ENCODE data around the gene ABCC1.
"Not testable (repeated sequence)": the region's sequence is repeated elsewhere in the genome, so short reads cannot be mapped to it uniquely, and the experiment has no call there.

ABCC1 gene

GRCh38 chr16:15946257-15947044 is 3.0 kb upstream of the ABCC1 start:
- no peak for DNase-seq (ENCODE audit: low read depth, low spot score)

- DNase-seq (ENCODE audit: low read depth, low spot score): no peak
Measured at GRCh38 chr16:15947983-15948509, 1.4 kb upstream of the ABCC1 start.

DNA sequence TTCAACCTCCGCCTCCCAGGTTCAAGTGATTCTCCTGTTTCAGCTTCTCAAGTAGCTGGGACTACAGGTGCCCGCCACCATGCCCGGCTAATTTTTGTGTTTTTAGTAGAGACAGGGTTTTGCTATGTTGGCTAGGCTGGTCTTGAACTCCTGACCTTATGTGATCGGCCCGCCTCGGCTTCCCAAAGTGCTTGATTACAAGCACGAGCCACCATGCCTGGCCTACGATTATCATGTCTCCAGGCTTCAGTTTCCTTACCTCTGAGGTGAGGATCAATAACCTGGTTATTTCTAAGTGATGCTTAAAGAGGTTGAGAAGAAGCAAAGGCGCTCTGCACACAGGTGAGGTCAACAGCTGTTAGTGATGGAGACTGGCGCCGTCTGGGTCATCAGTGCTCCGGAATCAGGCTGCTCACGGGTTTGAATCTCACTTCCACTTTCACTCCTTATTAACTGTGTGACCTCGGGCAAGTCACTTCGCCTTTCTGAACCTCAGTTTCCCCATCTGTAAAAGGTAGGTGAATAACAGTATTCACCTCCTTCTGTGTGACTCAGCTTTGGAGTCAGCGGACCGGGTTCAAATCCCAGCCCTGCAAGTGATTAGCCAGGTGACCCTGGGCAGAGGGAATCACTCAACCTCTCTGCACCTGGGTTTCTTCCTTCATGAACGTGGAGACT is 745 bp upstream of the ABCC1 start:
- DNase-seq (ENCODE audit: low read depth, low spot score): no peak

DNA sequence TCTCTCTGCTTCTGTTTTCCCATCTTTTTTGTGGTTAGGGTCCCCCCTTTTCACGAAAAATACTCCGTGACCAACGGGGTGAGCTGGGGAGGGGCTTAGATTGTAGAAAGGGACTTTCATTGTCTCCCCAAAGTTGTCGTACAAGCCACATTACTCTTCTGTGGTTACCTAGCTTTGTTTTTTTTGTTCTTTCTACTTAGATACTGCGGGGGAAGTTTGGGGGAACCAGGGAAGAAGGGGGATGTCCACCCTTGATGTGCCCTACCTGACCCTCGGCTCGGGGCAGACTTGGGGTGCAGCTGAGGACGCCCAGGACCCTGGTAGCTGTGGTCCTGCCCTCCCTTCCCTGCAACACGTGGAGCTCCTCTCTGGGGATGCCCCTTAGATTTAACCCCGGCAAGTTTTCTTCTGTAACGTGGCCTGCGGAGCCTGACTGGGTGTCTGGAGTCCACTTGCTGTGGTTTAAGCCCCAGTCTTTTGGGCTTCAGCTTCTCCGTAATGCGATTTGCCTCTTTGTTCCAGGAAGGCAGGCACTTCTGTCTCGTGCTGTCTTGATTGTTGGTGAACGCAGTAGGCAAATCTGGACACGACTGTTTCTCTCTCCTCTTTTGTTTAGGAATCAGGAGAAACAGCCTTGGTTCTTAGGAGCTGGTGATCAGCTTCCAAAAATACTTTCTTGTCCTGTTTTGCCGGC is 892 bp downstream of the ABCC1 start:
- DNase-seq (ENCODE audit: low read depth, low spot score): no peak

DNA sequence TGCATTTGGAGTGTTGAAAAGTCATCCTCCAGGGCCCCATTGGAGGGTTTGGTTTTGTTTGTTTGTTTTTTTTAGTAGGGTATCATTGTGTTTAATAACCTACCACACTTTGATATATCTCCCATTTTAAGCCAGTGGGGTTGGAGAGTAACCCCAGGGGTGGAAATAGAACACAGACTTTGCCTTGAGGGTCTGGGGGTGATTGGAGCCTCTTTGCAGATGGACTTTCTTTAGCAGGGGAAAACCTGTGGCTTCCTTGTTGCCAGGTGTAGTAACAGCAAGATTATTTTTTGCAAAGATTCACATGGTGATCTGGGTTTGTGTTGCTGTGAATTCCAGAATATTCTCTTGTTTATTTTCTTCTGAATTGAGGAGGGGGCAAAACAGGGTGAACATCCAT is 1.5 kb downstream of the ABCC1 start:
- DNase-seq (ENCODE audit: low read depth, low spot score): no peak

- no peak for DNase-seq (ENCODE audit: low read depth, low spot score)
Measured at GRCh38 chr16:15951852-15952251, 2.4 kb downstream of the ABCC1 start.

GRCh38 chr16:15952265-15952711 is 2.9 kb downstream of the ABCC1 start:
- no peak for DNase-seq (ENCODE audit: low read depth, low spot score)

- DNase-seq (ENCODE audit: low read depth, low spot score): no peak
Measured at GRCh38 chr16:15953477-15953876, 4.1 kb downstream of the ABCC1 start.

- no peak for DNase-seq (ENCODE audit: low read depth, low spot score)
Measured at GRCh38 chr16:15953929-15954813, 4.8 kb downstream of the ABCC1 start.

GRCh38 chr16:15954814-15955151 is 5.4 kb downstream of the ABCC1 start:
- no peak for DNase-seq (ENCODE audit: low read depth, low spot score)

DNA sequence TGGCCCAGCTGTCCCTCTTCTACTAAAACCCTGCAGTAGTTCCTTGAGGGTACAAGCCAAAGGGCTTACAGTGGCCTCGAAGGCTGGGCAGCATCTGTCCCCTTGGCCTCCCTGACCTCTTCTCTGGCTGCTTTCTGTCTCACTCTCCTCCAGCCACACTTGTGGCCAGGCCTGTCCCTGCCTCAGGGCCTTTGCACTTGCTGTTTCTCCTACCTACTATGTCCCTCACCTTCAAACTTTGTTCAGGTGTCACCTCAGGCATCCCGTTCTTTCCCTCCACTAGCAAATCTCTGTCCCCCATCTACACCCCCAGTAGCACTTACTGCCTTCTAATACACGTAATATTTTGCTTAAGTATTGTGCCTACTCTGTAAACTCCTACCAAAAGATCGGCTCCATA is 6.0 kb downstream of the ABCC1 start:
- no peak for DNase-seq (ENCODE audit: low read depth, low spot score)

GRCh38 chr16:15956106-15956505 is 6.7 kb downstream of the ABCC1 start:
- DNase-seq (ENCODE audit: low read depth, low spot score): not testable (repeated sequence)

- DNase-seq (ENCODE audit: low read depth, low spot score): no peak
Measured at GRCh38 chr16:15958703-15959348, 9.4 kb downstream of the ABCC1 start.

DNA sequence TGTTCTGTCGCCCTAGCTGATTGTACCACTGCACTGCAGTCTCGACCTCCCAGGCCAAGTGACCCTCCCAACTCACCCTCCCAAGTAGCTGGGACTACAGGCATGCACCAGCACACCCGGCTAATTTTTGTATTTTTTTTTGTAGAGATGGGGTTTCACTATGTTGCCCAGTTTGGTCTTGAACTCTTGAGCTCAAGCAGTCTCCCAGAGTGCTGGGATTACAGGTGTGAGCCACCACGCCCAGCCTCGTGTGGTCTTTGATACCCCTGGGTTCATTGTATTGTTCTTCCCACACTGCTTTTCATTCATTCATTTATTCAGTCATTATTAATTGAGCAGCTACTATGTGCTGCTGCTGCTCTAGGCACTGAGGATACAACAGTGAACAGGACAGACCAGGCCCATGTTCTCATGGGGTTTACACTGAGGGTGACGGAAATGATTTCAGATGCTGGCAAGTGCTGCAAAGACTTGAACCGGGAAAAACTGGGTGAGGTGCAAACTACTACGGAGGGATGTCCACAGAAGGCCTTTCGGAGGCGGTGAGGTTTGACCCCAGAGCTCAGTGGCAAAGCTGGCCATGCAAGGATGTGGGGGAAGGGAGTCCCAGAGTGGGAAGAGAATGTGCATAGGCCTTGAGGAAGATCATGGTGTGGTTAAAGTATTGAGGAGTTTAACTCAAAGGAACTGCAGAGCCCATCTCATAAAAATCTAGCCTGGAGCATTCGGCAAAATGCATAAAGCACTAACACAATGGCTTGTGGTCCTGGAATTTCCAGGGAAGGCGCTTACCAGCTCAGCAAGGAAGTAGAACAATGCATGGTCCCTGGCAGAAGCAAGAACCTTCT is 10.9 kb downstream of the ABCC1 start:
- DNase-seq (ENCODE audit: low read depth, low spot score): no peak

- no peak for DNase-seq (ENCODE audit: low read depth, low spot score)
Measured at GRCh38 chr16:15961060-15961511, 11.7 kb downstream of the ABCC1 start.

GRCh38 chr16:15961571-15962090 is 12.2 kb downstream of the ABCC1 start:
- DNase-seq (ENCODE audit: low read depth, low spot score): no peak

DNA sequence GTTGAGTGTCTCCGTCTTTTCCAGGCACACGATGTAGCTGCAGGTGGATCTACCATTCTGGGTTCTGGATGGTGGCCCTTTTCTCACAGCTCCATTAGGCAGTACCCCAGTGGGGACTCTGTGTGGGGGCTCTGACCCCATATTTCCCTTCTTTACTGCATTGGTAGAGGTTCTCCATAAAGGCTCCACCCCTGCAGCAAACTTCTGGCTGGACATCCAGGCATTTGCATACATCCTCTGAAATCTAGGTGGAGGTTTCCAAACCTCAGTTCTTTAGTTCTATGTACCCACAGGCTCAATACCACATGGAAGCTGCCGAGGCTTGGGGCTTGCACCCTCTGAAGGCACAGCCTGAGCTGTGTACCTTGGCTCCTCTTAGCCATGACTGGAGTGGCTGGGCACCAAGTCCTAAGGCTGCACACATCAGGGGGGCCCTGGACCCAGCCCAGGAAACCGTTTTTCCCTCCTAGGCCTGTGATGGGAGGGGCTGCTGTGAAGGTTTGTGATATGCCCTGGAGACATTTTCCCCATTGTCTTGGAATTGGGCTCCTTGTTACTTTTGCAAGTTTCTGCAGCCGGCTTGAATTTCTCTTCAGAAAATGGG is 14.0 kb downstream of the ABCC1 start:
- DNase-seq (ENCODE audit: low read depth, low spot score): no peak

- no peak for DNase-seq (ENCODE audit: low read depth, low spot score)
Measured at GRCh38 chr16:15966420-15966819, 17.0 kb downstream of the ABCC1 start.

DNA sequence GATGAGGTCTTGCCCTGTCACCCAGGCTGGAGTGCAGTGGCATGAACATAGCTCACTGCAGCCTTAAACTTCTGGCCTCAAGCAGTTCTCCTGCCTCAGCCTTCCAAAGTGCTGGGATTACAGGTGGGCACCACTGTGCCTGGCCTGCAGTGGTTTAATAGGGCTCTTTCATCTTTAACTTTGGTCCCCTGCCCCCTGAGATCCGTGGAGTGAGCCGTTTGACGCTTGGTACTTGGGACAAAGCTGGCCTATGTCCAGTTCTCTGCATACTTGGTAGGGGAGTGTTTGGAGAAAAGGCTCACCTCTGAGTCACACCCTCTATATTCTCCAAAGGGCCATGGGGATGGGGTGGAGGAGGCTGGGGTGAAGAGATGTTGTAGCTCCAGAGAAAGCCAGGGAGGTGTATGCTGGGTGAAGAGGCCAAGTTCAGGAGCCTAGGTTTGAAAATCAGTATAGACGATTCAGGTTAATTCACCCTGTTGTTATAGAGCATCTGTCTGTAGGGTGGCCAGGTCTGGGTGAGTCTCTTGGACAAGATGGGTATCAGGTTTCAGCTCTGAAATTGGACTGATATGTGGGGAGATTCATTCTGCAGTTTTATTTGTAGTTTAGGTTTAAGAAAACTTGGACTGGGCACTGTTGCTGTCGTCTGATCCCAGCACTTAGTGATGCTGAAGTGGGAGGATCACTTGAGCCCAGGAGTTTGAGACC is 17.6 kb downstream of the ABCC1 start:
- no peak for DNase-seq (ENCODE audit: low read depth, low spot score)
